ENCODE results near the gene TBC1D22A.

DNA sequence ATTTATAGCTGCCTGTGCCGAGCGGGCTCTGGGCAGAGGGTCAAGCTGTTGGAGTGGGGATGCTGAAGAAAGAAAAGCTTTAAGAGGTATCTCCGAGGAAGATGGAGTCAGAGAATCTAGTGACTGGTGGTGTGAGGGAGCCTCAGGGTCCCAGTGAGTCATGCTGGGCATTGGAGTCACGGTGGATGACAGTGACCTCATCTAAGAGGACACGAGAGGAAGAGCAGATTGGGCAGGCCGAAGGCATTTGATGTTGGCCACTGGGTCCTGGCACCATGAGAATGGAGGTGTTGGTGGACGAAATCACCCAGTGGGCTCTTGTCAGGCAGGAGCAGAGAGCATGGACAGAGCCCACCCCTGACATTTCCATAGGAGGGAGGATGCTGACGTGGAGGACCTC, 68.4 kb downstream of the TBC1D22A start:
- TF ChIP-seq, protein P1, sequence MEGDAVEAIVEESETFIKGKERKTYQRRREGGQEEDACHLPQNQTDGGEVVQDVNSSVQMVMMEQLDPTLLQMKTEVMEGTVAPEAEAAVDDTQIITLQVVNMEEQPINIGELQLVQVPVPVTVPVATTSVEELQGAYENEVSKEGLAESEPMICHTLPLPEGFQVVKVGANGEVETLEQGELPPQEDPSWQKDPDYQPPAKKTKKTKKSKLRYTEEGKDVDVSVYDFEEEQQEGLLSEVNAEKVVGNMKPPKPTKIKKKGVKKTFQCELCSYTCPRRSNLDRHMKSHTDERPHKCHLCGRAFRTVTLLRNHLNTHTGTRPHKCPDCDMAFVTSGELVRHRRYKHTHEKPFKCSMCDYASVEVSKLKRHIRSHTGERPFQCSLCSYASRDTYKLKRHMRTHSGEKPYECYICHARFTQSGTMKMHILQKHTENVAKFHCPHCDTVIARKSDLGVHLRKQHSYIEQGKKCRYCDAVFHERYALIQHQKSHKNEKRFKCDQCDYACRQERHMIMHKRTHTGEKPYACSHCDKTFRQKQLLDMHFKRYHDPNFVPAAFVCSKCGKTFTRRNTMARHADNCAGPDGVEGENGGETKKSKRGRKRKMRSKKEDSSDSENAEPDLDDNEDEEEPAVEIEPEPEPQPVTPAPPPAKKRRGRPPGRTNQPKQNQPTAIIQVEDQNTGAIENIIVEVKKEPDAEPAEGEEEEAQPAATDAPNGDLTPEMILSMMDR (IDR thresholded peaks at IDR 0.05; ENCODE audit: poor library complexity, severe bottlenecking), result no peak
- TF ChIP-seq EZH2 (IDR thresholded peaks at IDR 0.05; ENCODE audit: borderline replicate concordance, insufficient read depth, low read length, poor library complexity, severe bottlenecking), result no peak
- TF ChIP-seq, protein P2, sequence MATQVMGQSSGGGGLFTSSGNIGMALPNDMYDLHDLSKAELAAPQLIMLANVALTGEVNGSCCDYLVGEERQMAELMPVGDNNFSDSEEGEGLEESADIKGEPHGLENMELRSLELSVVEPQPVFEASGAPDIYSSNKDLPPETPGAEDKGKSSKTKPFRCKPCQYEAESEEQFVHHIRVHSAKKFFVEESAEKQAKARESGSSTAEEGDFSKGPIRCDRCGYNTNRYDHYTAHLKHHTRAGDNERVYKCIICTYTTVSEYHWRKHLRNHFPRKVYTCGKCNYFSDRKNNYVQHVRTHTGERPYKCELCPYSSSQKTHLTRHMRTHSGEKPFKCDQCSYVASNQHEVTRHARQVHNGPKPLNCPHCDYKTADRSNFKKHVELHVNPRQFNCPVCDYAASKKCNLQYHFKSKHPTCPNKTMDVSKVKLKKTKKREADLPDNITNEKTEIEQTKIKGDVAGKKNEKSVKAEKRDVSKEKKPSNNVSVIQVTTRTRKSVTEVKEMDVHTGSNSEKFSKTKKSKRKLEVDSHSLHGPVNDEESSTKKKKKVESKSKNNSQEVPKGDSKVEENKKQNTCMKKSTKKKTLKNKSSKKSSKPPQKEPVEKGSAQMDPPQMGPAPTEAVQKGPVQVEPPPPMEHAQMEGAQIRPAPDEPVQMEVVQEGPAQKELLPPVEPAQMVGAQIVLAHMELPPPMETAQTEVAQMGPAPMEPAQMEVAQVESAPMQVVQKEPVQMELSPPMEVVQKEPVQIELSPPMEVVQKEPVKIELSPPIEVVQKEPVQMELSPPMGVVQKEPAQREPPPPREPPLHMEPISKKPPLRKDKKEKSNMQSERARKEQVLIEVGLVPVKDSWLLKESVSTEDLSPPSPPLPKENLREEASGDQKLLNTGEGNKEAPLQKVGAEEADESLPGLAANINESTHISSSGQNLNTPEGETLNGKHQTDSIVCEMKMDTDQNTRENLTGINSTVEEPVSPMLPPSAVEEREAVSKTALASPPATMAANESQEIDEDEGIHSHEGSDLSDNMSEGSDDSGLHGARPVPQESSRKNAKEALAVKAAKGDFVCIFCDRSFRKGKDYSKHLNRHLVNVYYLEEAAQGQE (IDR thresholded peaks at IDR 0.05; ENCODE audit: borderline replicate concordance), result no peak
